Measurements from ENCODE around the gene SECISBP2L. TPM values are rescaled to one million over a fixed set of nuclear protein-coding genes. Genes with fewer than 3 reads are reported as not detected.

The SECISBP2L gene
- polyA plus RNA-seq, 3 donors = 6.1 to 16.1 (median 15.1) TPM

DNA sequence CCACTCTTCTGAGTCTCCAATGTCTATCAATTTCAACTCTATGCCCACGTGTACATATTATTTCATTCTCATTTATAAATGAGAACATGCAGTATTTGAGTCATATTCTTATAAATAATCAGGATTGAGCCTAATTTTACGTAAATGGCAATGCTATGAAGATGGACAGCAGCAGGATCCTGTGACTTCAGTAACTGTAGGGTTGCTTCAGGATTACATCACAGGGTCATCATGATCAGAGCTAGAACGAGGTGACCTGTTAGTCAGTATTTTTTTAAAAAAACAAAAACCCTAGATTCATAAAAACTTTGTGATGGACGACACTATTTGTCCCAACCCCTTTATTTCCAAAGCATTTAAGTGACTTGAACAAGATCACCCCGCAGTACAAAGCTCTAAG lies 104.3 kb downstream of the SECISBP2L start:
- no peak overlapping the region for H3K27ac ChIP-seq (ENCODE audit: low read depth, low read length)
- 72 to 86% (median 85%) methylated on average over 5 of the region's 5 CpGs for WGBS, 3 donors

DNA sequence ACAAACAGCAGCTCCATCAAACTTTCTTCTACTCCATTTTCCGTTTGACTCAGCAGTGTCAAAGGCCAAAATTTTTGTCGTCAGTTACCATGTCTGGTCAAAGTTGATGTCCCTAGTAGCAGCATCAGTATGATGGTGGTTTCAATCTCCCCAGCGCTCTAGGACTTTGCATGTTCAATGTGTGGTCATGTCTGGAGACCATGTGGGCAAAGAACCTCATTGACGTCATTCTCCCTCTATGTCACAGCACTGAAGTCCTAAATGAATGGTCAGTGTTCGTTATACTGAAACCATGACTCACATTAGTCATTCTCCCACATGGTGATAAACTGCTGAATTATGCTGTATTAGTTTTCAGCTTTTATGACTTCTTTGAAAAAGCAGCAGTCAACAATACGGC lies 105.7 kb downstream of the SECISBP2L start:
- 66 to 86% (median 83%) methylated on average over 6 of the region's 6 CpGs for WGBS, 3 donors
- H3K27ac ChIP-seq (ENCODE audit: low read depth, low read length) = no peak overlapping the region

DNA sequence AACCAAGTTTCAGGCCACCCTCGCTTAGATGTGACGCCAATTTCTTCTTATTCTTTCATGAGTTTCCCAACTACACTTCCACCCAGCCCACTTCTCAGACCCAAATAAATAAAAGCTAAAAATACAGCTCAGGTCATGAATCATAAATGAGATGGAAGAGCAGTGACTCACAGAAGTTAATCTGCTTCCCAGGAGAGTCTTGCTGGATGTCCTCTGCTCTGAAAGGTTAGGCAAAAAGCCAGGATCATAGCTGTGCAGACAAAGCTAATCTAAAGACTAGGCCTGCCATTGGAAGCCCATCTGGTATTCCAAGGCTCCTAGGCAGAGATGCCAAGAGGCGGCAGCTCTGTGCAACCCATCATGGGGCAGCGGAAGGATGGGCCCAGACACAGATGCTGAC lies 106.6 kb downstream of the SECISBP2L start:
- 85 to 91% (median 88%) methylated on average over 4 of the region's 4 CpGs for WGBS, 3 donors
- no peak overlapping the region for H3K27ac ChIP-seq (ENCODE audit: low read depth, low read length)

Other genes starting within 250 kb of the SECISBP2L start
- 1 to 10 TPM; 1.1 to 2.2 (median 1.1) TPM for gene CEP152, start 235.4 kb downstream of the SECISBP2L start, polyA plus RNA-seq
- gene EID1, start 168.3 kb downstream of the SECISBP2L start, polyA plus RNA-seq = 100 to 1,000 TPM in 2 of 3 donors, 10 to 100 TPM in 1; 47.5 to 265 (median 101) TPM
- gene SHC4, start 82.5 kb downstream of the SECISBP2L start, polyA plus RNA-seq = 1 to 10 TPM in 1 of 3 donors, under 1 TPM in 2; 0.09 to 1.9 (median 0.15) TPM
- gene COPS2, start 109.2 kb upstream of the SECISBP2L start, polyA plus RNA-seq = 10 to 100 TPM; 43.4 to 63.0 (median 57.3) TPM
- gene GALK2, start 123.8 kb upstream of the SECISBP2L start, polyA plus RNA-seq = 10 to 100 TPM; 13.6 to 17.3 (median 15.3) TPM

Data from adipose tissue (tissue), 3 donors.